ENCODE results near the gene FUT6.

FUT6 gene

DNA sequence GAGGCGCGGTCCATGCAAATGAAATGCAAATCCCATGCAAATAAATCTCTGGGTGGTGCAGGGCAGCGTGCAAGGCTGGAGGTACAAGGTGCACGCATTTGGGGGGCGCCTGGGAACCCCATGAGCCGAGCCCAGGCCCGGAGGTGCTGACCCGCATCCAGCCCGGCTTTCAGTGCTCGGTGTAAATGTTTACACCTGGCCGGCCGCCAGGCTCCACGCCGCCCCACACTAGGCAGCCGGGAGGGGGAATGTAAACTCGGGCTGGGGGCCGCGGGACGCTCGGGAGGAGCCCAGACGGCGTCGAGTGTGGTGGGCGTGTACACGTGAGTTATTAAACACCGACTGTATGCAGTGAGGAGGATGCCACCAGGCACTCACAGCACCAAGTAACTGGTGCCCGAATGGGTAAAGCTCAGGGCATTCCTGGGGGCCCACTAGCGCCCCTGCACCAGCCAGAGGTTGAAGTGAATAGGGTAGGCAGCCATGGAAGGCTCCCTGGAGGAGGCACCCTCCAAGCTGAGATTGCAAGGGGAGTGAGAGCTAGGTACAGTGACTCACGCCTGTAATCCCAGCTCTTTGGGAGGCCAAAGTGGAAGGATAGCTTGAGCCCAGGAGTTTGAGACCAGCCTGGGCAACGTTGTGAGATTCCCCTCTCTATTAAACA is 17.2 kb downstream of the FUT6 start:
- DNase-seq (ENCODE audit: extremely low read depth, low read depth) = no peak
- no peak for TF ChIP-seq CTCF (IDR thresholded peaks at IDR 0.05; ENCODE audit: low read depth, low read length)

- no peak for TF ChIP-seq CTCF (IDR thresholded peaks at IDR 0.05; ENCODE audit: low read depth, low read length)
- no peak for DNase-seq (ENCODE audit: extremely low read depth, low read depth)
Measured at GRCh38 chr19:5821521-5822180, 17.9 kb downstream of the FUT6 start.

DNA sequence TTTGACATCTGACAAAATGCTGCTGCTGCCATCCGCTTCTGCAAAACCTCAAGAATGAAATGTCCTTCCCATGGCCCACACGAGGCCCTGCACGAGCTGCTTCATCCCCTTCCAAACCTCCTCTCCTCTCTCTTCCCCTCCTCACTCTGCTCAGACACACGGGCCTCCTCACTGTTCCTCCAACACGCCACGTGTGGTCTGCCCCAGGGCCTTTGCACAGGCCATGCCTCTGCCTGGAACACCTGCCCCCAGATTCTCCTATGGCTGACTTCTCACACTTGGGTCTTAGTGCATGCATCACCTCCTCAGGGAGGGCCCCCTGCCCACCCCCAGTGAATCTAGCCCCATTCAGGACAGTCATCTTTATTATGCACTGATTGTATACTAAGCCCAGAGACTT is 18.7 kb downstream of the FUT6 start:
- no peak for DNase-seq (ENCODE audit: extremely low read depth, low read depth)

DNA sequence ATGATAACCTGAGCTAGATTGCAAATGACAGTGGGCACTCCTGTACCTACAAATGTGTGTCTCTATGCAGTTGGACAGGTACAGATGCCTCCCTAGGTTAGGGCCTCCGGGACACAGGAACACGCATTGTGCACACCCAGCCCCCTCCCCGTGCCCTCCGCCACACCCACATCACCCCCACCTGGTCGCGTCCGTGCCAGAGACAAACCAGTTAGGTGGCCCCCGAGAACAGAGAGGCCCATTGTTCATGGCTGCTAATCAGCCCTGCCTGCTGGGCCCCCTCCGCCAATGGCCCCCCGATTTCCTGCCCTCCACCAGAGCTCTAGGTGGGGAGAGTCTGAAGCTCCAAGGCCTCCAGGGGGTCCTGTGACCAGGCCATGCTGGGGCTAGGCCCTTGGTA is 20.9 kb downstream of the FUT6 start:
- TF ChIP-seq CTCF (IDR thresholded peaks at IDR 0.05; ENCODE audit: low read depth, low read length) = no peak
- no peak for DNase-seq (ENCODE audit: extremely low read depth, low read depth)

More for the DNA sequence above, 18.7 kb downstream of the FUT6 start:
- no peak for TF ChIP-seq CTCF (IDR thresholded peaks at IDR 0.05; ENCODE audit: low read depth, low read length)

- DNase-seq (ENCODE audit: extremely low read depth, low read depth) = no peak
- no peak for TF ChIP-seq CTCF (IDR thresholded peaks at IDR 0.05; ENCODE audit: low read depth, low read length)
Measured at GRCh38 chr19:5817218-5817617, 22.3 kb downstream of the FUT6 start.

DNA sequence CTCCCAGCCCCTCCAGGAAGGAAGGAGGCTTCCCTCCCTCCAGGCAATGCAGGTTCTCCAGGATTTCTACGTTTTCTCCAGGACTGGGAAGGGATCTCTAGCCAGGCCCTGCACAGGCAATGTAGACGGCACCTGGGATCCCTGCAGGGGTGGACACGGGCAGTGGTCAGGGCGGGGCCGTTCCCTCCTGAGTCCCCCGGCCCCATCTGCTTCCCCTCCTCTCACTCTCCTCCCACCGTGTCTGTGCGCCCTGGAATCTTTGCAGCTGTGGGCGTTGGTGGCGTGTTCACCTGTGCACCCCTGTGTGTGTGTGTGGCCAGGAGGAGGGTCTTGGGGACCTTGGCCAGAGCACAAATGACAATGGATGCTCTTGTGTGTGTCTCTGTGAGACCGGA is 24.7 kb downstream of the FUT6 start:
- DNase-seq (ENCODE audit: extremely low read depth, low read depth) = no peak
- no peak for TF ChIP-seq CTCF (IDR thresholded peaks at IDR 0.05; ENCODE audit: low read depth, low read length)

DNA sequence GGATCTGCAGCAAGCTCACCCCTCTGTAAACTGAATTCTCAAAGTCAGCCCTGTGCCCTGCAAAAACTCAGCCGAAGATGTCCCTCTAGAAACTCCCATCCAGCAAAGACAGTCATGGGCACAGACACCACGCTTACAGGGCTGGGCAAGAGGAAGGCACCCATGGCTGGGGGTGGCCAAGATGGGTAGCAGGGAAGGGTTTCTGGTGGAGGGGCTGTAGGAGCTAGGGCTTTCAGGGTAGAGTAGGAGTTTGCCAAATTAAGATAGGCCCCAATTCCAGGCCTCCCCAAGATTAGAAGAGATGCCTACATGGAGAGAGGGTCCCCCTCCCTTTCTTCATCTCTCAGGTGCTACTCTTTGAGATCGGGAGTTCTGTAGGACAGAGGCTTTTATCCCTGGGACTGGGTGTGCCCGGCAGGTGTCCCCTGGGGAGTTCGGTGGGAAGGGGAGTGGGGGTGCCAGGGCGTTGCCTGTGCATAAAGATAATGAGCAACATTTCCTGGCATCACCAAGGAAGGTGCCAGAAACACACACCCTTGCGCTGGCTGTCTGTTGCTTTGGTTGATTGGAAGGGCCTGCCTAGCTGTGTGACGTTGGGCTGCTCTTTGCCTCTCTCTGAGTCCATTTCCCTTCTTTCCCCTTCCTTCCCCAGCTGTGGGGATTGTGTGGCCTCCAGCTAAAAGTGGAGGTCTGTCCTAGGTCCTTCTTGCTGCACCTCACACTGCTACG is 25.2 kb downstream of the FUT6 start:
- no peak for TF ChIP-seq CTCF (IDR thresholded peaks at IDR 0.05; ENCODE audit: low read depth, low read length)
- DNase-seq (ENCODE audit: extremely low read depth, low read depth) = no peak
